SK-N-MC (cell line): Measurements from ENCODE around the gene CDH23.

Experiments used
- DNase-seq: peaks from one replicate; pipeline ENCODE4 v3.0.0-alpha.2; 2011; ENCODE audit warnings: low read depth, low spot score
- H3K27ac ChIP-seq: fragments of 200-600 bp; sonication (generic); 2 replicates; pipeline ENCODE4 v1.5.1; 2016; ENCODE audit warnings: mixed run types
- H3K36me3 ChIP-seq: fragments of 200-600 bp; sonication (generic); 2 replicates; pipeline ENCODE4 v1.6.1; 2017; ENCODE audit warnings: antibody characterized with exemption, low read length, mixed read lengths; ENCODE audit not compliant: insufficient read depth
- H3K4me3 ChIP-seq: fragments of 200-600 bp; sonication (generic); 2 replicates; pipeline ENCODE4 v1.5.1; 2016
- H3K9ac ChIP-seq: fragments of 200-600 bp; sonication (generic); 2 replicates; pipeline ENCODE4 v1.8.0; 2017; ENCODE audit warnings: mixed run types, mixed read lengths; ENCODE audit not compliant: insufficient read length
- H3K9me3 ChIP-seq: fragments of 200-600 bp; sonication (generic); 2 replicates; pipeline ENCODE4 v1.6.1; 2017; ENCODE audit warnings: low read depth, mild to moderate bottlenecking, antibody characterized with exemption, low read length, moderate library complexity, mixed read lengths
- EZH2 ChIP-seq: fragments of 200-600 bp; sonication (generic); IDR thresholded peaks from one replicate; pipeline ENCODE4 v1.6.1; 2017; ENCODE audit warnings: antibody characterized with exemption
- FOXP2 ChIP-seq: optimal IDR thresholded peaks from 2 replicates; pipeline ENCODE3; 2011; ENCODE audit warnings: mild to moderate bottlenecking, moderate library complexity; ENCODE audit not compliant: insufficient read depth; ENCODE audit errors: extremely low read length, control extremely low read depth
- POLR2AphosphoS5 ChIP-seq: IDR thresholded peaks from 2 replicates; pipeline ENCODE4 v1.6.1; 2012; ENCODE audit warnings: mild to moderate bottlenecking, low read depth, low read length, borderline replicate concordance

The CDH23 gene

GRCh38 chr10:71783917-71784678 lies 387.4 kb downstream of the CDH23 start:
- H3K9ac ChIP-seq: no peak overlapping the region
- TF ChIP-seq FOXP2 (no peak), POLR2AphosphoS5 (no peak), EZH2 (no peak)
- H3K4me3 ChIP-seq: no peak overlapping the region
- H3K9me3 ChIP-seq: no peaks in the 10 kb centered on the region
- H3K36me3 ChIP-seq: no peaks in the 10 kb centered on the region
- no peak for DNase-seq
- H3K27ac ChIP-seq: no peak overlapping the region

GRCh38 chr10:71784679-71785272 lies 388.1 kb downstream of the CDH23 start:
- no peak overlapping the region for H3K27ac ChIP-seq
- H3K4me3 ChIP-seq: no peak overlapping the region
- DNase-seq: no peak
- H3K9ac ChIP-seq: no peak overlapping the region
- H3K9me3 ChIP-seq: no peaks in the 10 kb centered on the region
- no peak for TF ChIP-seq FOXP2
- no peak for TF ChIP-seq EZH2
- TF ChIP-seq POLR2AphosphoS5: no peak
- no peaks in the 10 kb centered on the region for H3K36me3 ChIP-seq

- Histone ChIP-seq H3K9ac (no peak overlapping the region), H3K9me3 (no peaks in the 10 kb centered on the region), H3K4me3 (no peak overlapping the region), H3K36me3 (no peaks in the 10 kb centered on the region), H3K27ac (no peak overlapping the region)
- no peak for TF ChIP-seq EZH2
- DNase-seq: no peak
Measured at GRCh38 chr10:71788954-71789353, 392.2 kb downstream of the CDH23 start.

DNA sequence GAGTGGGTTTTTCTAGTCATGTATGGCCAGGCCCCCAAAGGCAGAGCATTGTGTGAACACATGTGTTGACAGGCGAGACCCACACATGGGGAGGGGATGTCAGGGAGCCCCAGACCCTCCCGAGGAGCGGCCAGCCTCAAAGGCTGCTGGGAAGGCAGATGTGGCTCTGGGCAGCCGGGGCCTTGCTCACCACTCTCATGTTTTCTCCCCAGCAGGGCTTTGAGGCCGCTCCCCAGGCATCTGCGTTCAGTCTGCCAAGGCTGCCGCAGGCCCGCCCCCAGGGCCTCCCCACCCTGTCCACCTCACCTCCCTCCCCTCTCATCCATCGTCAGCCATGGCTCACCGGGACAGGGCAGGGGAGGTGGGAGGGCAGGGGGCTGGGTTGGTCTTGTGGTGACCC lies 393.2 kb downstream of the CDH23 start:
- no peak for TF ChIP-seq POLR2AphosphoS5
- TF ChIP-seq EZH2: no peak
- no peak for TF ChIP-seq FOXP2
- Histone ChIP-seq H3K9ac (no peak overlapping the region), H3K9me3 (no peaks in the 10 kb centered on the region), H3K36me3 (no peaks in the 10 kb centered on the region), H3K27ac (no peak overlapping the region), H3K4me3 (no peak overlapping the region)
- no peak for DNase-seq

DNA sequence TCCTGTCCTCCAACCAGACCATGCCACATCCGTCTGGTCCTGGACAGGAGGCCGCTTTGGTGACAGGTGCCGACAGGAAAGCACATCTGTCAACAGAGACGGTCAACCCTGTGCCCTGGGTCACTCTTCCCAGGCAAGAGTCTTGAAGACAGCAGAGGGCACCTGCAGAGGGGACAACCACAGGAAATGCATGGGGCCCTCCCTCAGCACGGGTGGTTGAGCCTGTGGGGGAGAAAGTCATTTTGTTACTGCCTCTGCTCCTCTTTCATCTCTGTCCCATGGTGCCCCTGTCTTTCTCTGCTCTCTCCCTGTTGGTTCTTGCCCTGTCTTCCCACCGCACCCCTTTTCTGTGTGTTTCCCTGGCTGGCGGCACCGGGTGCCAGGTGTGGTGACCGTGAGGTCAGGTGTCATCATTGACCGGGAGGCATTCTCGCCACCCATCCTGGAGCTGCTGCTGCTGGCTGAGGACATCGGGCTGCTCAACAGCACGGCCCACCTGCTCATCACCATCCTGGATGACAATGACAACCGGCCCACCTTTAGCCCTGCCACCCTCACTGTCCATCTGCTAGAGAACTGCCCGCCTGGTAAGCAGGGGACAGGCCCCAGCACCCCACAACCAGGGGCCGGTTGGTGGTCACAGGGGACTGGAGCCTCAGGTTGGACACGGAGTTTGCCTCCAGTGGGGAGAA lies 394.2 kb downstream of the CDH23 start:
- DNase-seq: no peak
- H3K9me3 ChIP-seq: no peaks in the 10 kb centered on the region
- no peak overlapping the region for H3K4me3 ChIP-seq

GRCh38 chr10:71795248-71795647 lies 398.5 kb downstream of the CDH23 start:
- Histone ChIP-seq H3K4me3 (no peak overlapping the region), H3K27ac (no peak overlapping the region), H3K9ac (no peak overlapping the region), H3K9me3 (no peaks in the 10 kb centered on the region), H3K36me3 (no peaks in the 10 kb centered on the region)
- TF ChIP-seq FOXP2 (no peak), POLR2AphosphoS5 (no peak), EZH2 (no peak)
- DNase-seq: no peak

More for the DNA sequence above, 394.2 kb downstream of the CDH23 start:
- H3K27ac ChIP-seq: no peak overlapping the region
- no peak overlapping the region for H3K9ac ChIP-seq
- TF ChIP-seq POLR2AphosphoS5: no peak
- no peak for TF ChIP-seq EZH2
- no peak for TF ChIP-seq FOXP2
- no peaks in the 10 kb centered on the region for H3K36me3 ChIP-seq

DNA sequence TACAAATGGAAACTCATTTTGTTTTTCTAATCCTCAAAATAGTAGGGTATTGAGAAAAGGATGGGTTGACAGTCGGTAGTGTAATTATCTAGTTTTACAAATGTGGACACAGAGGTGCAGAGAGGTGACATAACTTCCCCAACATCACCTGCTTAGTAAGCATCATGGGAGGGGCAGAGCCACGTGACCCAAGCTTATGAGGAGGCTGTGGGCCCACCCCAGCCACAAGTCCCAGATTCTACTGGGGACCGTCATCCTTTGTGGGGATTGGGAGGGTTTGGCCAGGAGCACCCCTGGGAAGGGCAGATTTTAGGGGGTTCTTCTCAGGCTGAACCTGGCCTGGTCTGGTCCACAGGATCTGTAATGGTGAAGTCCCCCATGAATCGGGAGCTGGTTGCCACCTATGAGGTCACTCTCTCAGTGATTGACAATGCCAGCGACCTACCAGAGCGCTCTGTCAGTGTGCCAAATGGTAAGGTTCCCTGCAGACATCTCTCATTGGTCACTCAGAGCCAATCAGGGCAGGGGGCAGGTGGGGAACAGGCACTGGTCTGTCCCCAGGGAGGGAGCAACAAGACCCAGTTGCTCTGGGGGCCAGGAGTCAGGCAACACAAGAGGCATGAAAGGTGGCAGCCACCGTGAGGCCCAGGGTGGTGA lies 400.2 kb downstream of the CDH23 start:
- Histone ChIP-seq H3K4me3 (no peak overlapping the region), H3K27ac (no peak overlapping the region), H3K9me3 (no peaks in the 10 kb centered on the region), H3K9ac (no peak overlapping the region), H3K36me3 (no peaks in the 10 kb centered on the region)
- TF ChIP-seq POLR2AphosphoS5: no peak
- TF ChIP-seq EZH2: no peak
- no peak for TF ChIP-seq FOXP2
- DNase-seq: no peak
